Globus pallidus (tissue), 1 donor: ENCODE measurements around the gene PLA2G4A.

ENCODE experiments used
- DNase-seq: peaks from one replicate; pipeline ENCODE4 v3.0.0-alpha.2; 2015; ENCODE audit warnings: low spot score

The PLA2G4A gene

DNA sequence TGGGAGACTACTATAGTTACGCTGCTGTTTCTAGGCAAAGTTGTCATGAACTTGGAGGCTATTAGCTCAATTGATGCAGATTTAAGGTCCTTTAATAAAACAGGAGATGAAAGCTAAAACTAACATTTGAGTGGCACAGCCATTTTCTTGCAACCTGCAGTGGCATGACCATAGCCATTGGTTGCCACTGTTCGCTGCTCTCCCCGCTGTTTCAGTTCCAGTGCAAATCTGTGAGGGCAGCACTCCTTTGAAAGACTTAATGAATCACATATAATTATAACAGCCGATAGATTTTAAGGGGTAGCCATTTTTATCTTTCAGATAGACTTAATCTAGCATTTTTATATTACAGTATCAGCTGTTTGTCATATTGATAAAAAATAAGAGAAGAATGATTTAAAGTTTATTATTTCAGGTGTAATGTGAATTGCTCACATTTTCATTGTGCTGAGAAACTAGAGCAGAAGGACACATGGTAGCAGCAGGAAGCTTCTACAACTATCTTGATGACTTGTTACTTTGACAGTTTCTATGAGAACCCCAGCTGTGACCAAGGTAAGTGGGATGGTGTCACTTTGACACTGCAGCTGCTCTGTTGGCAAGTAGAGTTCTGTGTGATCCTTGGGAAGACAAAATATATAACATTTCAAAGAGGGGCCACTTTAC is 203.7 kb downstream of the PLA2G4A start:
- DNase-seq = no peak

- no peak for DNase-seq
Observed at GRCh38 chr1:187032982-187033692, 204.4 kb downstream of the PLA2G4A start.

- DNase-seq = no peak
Observed at GRCh38 chr1:187033693-187034390, 205.1 kb downstream of the PLA2G4A start.

DNA sequence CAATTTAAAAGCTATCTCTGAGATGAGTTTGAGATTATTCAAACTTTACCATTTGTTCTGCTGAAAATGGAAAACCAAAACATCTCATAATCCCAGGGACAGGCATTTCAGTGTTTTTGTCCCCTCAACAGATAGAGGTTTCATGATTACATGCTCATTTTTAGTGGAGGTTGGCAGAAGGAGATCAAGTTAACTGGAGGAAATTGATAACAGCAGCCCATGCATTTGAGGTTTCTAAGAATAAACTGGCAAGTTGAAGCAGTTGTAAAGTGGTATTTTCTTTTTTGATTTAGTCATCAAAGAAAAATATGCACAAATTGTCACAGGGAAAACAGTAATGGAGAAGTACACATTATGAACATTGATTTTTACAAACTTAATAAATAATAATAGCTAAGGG is 205.8 kb downstream of the PLA2G4A start:
- DNase-seq = no peak

DNA sequence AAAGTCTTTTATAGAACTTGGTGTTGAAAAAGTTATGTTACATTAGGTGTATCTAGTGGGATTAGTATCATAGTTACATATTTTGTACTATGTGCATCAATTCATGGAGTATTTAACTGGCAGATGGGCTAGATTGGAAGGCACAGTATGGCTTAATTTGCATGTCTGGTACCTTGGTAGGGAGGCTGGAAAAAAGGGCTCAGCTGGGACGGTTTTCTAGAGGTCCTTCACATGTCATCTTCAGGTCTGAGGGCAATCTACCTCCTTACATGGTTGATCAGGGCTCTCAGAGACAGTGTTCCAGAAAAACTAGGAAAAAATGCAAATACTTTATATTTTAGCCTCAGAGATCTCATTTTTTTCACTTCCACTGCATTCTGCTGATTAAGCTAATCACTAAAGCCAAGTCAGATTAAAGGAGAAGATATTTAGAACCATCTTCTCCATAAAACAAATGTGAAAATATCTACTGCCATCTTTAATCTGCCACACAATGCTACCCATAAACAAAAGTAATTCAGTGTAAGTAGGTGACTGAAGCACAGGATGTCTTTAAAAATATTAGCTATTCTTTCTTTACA is 209.3 kb downstream of the PLA2G4A start:
- DNase-seq = no peak
